SK-N-SH (cell line): Measurements from ENCODE around the gene TGFB1I1. TPM values are rescaled to one million over a fixed set of nuclear protein-coding genes. Genes with fewer than 3 reads are reported as not detected.

Experiments used
- CTCF ChIA-PET: fragments of 300-600, 350-600 bp; formaldehyde crosslinking; extraction: SDS; loops from one replicate; lab custom pipeline; 2021; lab: Yijun Ruan, JAX
- POLR2A ChIA-PET: fragments of 350-600 bp; sonication (Branson Sonifier 250); formaldehyde crosslinking; extraction: SDS; loops from one replicate; lab custom pipeline; 2020; ENCODE audit warnings: antibody characterized with exemption, inconsistent platforms; lab: Yijun Ruan, JAX
- DNase-seq: peaks from one replicate; pipeline ENCODE4 v3.0.0; 2012
- H2AFZ ChIP-seq: fragments of 200-600 bp; sonication (generic); 2 replicates; pipeline ENCODE4 v1.8.1; 2016; ENCODE audit warnings: antibody characterized with exemption, mild to moderate bottlenecking, low read depth
- H3F3A ChIP-seq: fragments of 200-600 bp; sonication (generic); replicated peaks from 2 replicates; pipeline ENCODE3; 2016; ENCODE audit warnings: antibody characterized with exemption, mild to moderate bottlenecking; ENCODE audit not compliant: insufficient read depth
- H3K27ac ChIP-seq, 2 experiments: fragments of 200-500 bp in 1 of 2; fragments of 200-600 bp in 1 of 2; sonication (Bioruptor generic) in 1 of 2; sonication (generic), shearing (Covaris generic) in 1 of 2; 2 replicates each; pipeline versions ENCODE4 v1.5.1 to v1.6.1; 2014 to 2016; ENCODE audit warnings: low read depth in 2 of 2, inconsistent platforms in 1 of 2, low read length in 1 of 2, mild to moderate bottlenecking in 1 of 2, mixed read lengths in 1 of 2
- H3K27me3 ChIP-seq: fragments of 200-600 bp; sonication (generic), shearing (Covaris generic); 2 replicates; pipeline ENCODE4 v1.6.1; 2016; ENCODE audit warnings: mixed run types; ENCODE audit not compliant: insufficient read depth
- H3K36me3 ChIP-seq, 2 experiments: fragments of 200-500 bp in 1 of 2; fragments of 200-600 bp in 1 of 2; sonication (Bioruptor generic) in 1 of 2; sonication (generic) in 1 of 2; replicated peaks in 1 of 2; 2 replicates each; pipeline versions ENCODE3 to v1.5.1; 2014 to 2016; ENCODE audit warnings: low read length in 1 of 2, mild to moderate bottlenecking in 1 of 2; ENCODE audit not compliant: insufficient read depth in 2 of 2, control insufficient read depth in 1 of 2
- H3K4me1 ChIP-seq, 2 experiments: fragments of 200-500 bp in 1 of 2; fragments of 200-600 bp in 1 of 2; sonication (Bioruptor generic) in 1 of 2; sonication (generic), shearing (Covaris generic) in 1 of 2; 2 replicates each; pipeline versions ENCODE4 v1.5.1 to v1.6.1; 2014 to 2016; ENCODE audit warnings: low read depth in 1 of 2, low read length in 1 of 2, mixed run types in 1 of 2; ENCODE audit not compliant: insufficient read depth in 2 of 2, control insufficient read depth in 1 of 2
- H3K4me2 ChIP-seq: fragments of 200-600 bp; sonication (generic), shearing (Covaris generic); 2 replicates; pipeline ENCODE4 v1.6.1; 2017; ENCODE audit warnings: mixed run types
- H3K4me3 ChIP-seq, 2 experiments: fragments of 200-500 bp in 1 of 2; fragments of 200-600 bp in 1 of 2; sonication (Bioruptor generic) in 1 of 2; sonication (generic), shearing (Covaris generic) in 1 of 2; 2 replicates each; pipeline versions ENCODE4 v1.5.1 to v1.8.1; 2014 to 2016; ENCODE audit warnings: low read depth in 2 of 2, inconsistent platforms in 1 of 2, low read length in 1 of 2, mild to moderate bottlenecking in 1 of 2, mixed read lengths in 1 of 2, moderate library complexity in 1 of 2
- H3K79me2 ChIP-seq: fragments of 200-600 bp; sonication (generic); 2 replicates; pipeline ENCODE4 v1.8.1; 2017; ENCODE audit warnings: mild to moderate bottlenecking; ENCODE audit not compliant: insufficient read depth
- H3K9ac ChIP-seq: fragments of 200-600 bp; sonication (generic); 2 replicates; pipeline ENCODE4 v1.6.1; 2017; ENCODE audit warnings: mixed run types
- H3K9me2 ChIP-seq: fragments of 200-600 bp; sonication (generic); 2 replicates; pipeline ENCODE4 v1.6.1; 2017; ENCODE audit warnings: mixed run types
- H3K9me3 ChIP-seq: fragments of 200-600 bp; sonication (generic); 2 replicates; pipeline ENCODE4 v1.6.1; 2017; ENCODE audit warnings: mixed run types, mild to moderate bottlenecking, moderate library complexity
- H4K20me1 ChIP-seq: fragments of 200-600 bp; sonication (generic); 2 replicates; pipeline ENCODE4 v1.6.1; 2017; ENCODE audit warnings: mild to moderate bottlenecking, mixed run types; ENCODE audit not compliant: insufficient read depth
- FOXJ3 ChIP-seq: sonication (generic); formaldehyde crosslinking; IDR thresholded peaks from 2 replicates; pipeline ENCODE4 v1.5.1; 2020; ENCODE audit warnings: mild to moderate bottlenecking, missing genetic modification reagents
- FOXM1 ChIP-seq: IDR thresholded peaks from 2 replicates; pipeline ENCODE4 v1.4.0; 2012; ENCODE audit warnings: low read depth, mild to moderate bottlenecking
- GABPA ChIP-seq: IDR thresholded peaks from 2 replicates; pipeline ENCODE4 v1.4.0; 2012; ENCODE audit warnings: low read depth, mild to moderate bottlenecking
- GATA2 ChIP-seq: sonication (generic); formaldehyde crosslinking; IDR thresholded peaks from 2 replicates; pipeline ENCODE4 v1.5.0; 2020; ENCODE audit warnings: mild to moderate bottlenecking, missing genetic modification reagents
- JUND ChIP-seq: IDR thresholded peaks from 2 replicates; pipeline ENCODE4 v1.4.0; 2012
- MEF2A ChIP-seq: IDR thresholded peaks from 2 replicates; pipeline ENCODE4 v1.4.0; 2012; ENCODE audit warnings: low read depth, borderline replicate concordance
- RXRA ChIP-seq: IDR thresholded peaks from 2 replicates; pipeline ENCODE4 v1.4.0; 2012; ENCODE audit warnings: low read depth, mild to moderate bottlenecking, borderline replicate concordance
- SIN3A ChIP-seq: IDR thresholded peaks from 2 replicates; pipeline ENCODE4 v1.6.1; 2012; ENCODE audit warnings: low read depth, mild to moderate bottlenecking, low read length, moderate library complexity, borderline replicate concordance
- TEAD4 ChIP-seq: IDR thresholded peaks from 2 replicates; pipeline ENCODE4 v1.4.0; 2012; ENCODE audit warnings: mild to moderate bottlenecking, borderline replicate concordance; ENCODE audit not compliant: insufficient read depth
- WGBS: methylation state at CpG from one replicate; pipeline ENCODE4 v1.1.6; 2017; ENCODE audit warnings: low lambda C conversion rate; 5-methylcytosine and 5-hydroxymethylcytosine counted together
- polyA plus RNA-seq, 3 experiments: library from polyadenylated mRNA; depleted of rRNA; stranded (reverse); fragments of >200 nt; gene quantifications; 2 replicates each; pipeline ENCODE4 v1.2.3, GENCODE V29; 2012
- TF ChIP-seq, protein P1 (sequence below): IDR thresholded peaks from 2 replicates; pipeline ENCODE4 v1.4.0; 2012; ENCODE audit warnings: low read depth, borderline replicate concordance
- TF ChIP-seq, protein P2 (sequence below): IDR thresholded peaks from 2 replicates; pipeline ENCODE4 v1.4.0; 2012; ENCODE audit warnings: low read depth
- TF ChIP-seq, protein P3 (sequence below): IDR thresholded peaks from 2 replicates; pipeline ENCODE4 v1.6.1; 2012; ENCODE audit warnings: mild to moderate bottlenecking, low read depth, low read length, moderate library complexity
- TF ChIP-seq, protein P4 (sequence below): fragments of 200-600 bp; sonication (generic); IDR thresholded peaks from 2 replicates; pipeline ENCODE4 v1.6.1; 2017; ENCODE audit warnings: antibody characterized with exemption, mild to moderate bottlenecking, moderate library complexity

The TGFB1I1 gene
- polyA plus RNA-seq, 1 of the 3 experiments (the other 2 are of a cell fraction): 29.7 TPM

DNA sequence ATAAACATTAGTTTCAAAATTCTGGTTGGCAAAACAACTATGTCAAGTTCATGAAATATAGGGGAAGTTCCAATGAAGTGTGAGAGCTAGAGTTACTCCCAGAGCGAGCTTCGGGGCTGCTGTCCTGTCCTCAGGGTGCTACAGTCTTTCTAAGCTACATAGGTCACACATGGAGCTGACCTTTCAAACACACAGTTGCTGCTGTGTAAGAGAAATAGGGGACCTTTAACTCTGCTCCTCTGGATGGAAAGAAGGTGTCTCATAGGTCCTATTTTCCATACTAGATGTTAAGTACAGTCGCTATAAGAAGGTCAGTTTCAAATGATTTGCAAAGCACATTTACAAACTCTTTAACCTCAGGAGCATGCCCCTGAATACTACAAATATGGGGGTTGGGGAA, 49.4 kb downstream of the TGFB1I1 start:
- H3K27me3 ChIP-seq: peaks cover 42% of the 10 kb centered on the region
- CTCF ChIA-PET: interaction anchor here (1.2 to 1.5 kb wide), 2 partner anchors 13 to 70 kb away, joined by 3 read pairs; partner anchors contain the start of gene RUSF1

More for the DNA sequence above, 49.4 kb downstream of the TGFB1I1 start:
- Histone ChIP-seq H3K4me2 (no peak overlapping the region), H4K20me1 (no peaks in the 10 kb centered on the region), H3K4me1 (no peaks in the 10 kb centered on the region), H3K27ac (no peak overlapping the region), H3K4me3 (no peak overlapping the region), H3K79me2 (no peaks in the 10 kb centered on the region), H3K9me3 (no peaks in the 10 kb centered on the region), H3F3A (no peaks in the 10 kb centered on the region), H3K9me2 (no peaks in the 10 kb centered on the region), H3K9ac (no peak overlapping the region), H2AFZ (no peak overlapping the region), H3K36me3 (no peaks in the 10 kb centered on the region)
- 42% methylated on average over 3 of the region's 3 CpGs for WGBS
- no peak for DNase-seq
- TF ChIP-seq FOXJ3 (no peak), GABPA (no peak), SIN3A (no peak), TEAD4 (no peak), GATA2 (no peak), RXRA (no peak), MEF2A (no peak), JUND (no peak), FOXM1 (no peak)
- TF ChIP-seq, protein P1, sequence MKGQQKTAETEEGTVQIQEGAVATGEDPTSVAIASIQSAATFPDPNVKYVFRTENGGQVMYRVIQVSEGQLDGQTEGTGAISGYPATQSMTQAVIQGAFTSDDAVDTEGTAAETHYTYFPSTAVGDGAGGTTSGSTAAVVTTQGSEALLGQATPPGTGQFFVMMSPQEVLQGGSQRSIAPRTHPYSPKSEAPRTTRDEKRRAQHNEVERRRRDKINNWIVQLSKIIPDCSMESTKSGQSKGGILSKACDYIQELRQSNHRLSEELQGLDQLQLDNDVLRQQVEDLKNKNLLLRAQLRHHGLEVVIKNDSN: no peak
- TF ChIP-seq, protein P2, sequence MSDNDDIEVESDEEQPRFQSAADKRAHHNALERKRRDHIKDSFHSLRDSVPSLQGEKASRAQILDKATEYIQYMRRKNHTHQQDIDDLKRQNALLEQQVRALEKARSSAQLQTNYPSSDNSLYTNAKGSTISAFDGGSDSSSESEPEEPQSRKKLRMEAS: no peak
- TF ChIP-seq, protein P3, sequence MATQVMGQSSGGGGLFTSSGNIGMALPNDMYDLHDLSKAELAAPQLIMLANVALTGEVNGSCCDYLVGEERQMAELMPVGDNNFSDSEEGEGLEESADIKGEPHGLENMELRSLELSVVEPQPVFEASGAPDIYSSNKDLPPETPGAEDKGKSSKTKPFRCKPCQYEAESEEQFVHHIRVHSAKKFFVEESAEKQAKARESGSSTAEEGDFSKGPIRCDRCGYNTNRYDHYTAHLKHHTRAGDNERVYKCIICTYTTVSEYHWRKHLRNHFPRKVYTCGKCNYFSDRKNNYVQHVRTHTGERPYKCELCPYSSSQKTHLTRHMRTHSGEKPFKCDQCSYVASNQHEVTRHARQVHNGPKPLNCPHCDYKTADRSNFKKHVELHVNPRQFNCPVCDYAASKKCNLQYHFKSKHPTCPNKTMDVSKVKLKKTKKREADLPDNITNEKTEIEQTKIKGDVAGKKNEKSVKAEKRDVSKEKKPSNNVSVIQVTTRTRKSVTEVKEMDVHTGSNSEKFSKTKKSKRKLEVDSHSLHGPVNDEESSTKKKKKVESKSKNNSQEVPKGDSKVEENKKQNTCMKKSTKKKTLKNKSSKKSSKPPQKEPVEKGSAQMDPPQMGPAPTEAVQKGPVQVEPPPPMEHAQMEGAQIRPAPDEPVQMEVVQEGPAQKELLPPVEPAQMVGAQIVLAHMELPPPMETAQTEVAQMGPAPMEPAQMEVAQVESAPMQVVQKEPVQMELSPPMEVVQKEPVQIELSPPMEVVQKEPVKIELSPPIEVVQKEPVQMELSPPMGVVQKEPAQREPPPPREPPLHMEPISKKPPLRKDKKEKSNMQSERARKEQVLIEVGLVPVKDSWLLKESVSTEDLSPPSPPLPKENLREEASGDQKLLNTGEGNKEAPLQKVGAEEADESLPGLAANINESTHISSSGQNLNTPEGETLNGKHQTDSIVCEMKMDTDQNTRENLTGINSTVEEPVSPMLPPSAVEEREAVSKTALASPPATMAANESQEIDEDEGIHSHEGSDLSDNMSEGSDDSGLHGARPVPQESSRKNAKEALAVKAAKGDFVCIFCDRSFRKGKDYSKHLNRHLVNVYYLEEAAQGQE: no peak
- TF ChIP-seq, protein P4, sequence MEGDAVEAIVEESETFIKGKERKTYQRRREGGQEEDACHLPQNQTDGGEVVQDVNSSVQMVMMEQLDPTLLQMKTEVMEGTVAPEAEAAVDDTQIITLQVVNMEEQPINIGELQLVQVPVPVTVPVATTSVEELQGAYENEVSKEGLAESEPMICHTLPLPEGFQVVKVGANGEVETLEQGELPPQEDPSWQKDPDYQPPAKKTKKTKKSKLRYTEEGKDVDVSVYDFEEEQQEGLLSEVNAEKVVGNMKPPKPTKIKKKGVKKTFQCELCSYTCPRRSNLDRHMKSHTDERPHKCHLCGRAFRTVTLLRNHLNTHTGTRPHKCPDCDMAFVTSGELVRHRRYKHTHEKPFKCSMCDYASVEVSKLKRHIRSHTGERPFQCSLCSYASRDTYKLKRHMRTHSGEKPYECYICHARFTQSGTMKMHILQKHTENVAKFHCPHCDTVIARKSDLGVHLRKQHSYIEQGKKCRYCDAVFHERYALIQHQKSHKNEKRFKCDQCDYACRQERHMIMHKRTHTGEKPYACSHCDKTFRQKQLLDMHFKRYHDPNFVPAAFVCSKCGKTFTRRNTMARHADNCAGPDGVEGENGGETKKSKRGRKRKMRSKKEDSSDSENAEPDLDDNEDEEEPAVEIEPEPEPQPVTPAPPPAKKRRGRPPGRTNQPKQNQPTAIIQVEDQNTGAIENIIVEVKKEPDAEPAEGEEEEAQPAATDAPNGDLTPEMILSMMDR: no peak
- POLR2A ChIA-PET: no interaction called here
